ENCODE measurements around the gene GPRC5D.

The GPRC5D gene

DNA sequence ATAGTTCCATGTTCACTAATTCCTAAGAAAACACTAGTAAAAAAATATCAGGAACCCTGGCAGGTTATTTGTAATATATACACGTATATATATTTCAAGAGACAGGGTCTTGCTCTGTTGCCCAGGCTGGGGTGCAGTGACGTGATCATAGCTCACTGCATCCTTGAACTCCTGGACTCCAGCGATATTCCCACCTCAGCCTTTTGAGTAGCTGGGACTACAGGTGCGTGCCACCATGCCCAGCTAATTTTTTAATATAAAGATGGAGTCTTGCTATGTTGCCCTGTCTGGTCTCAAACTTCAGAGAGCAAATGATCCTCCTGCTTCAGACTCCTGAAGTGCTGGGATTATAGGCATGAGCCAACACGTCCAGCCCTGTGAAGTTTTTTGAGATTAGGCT lies 44.4 kb downstream of the GPRC5D start:
- no peak for DNase-seq (ENCODE audit: low spot score)

DNA sequence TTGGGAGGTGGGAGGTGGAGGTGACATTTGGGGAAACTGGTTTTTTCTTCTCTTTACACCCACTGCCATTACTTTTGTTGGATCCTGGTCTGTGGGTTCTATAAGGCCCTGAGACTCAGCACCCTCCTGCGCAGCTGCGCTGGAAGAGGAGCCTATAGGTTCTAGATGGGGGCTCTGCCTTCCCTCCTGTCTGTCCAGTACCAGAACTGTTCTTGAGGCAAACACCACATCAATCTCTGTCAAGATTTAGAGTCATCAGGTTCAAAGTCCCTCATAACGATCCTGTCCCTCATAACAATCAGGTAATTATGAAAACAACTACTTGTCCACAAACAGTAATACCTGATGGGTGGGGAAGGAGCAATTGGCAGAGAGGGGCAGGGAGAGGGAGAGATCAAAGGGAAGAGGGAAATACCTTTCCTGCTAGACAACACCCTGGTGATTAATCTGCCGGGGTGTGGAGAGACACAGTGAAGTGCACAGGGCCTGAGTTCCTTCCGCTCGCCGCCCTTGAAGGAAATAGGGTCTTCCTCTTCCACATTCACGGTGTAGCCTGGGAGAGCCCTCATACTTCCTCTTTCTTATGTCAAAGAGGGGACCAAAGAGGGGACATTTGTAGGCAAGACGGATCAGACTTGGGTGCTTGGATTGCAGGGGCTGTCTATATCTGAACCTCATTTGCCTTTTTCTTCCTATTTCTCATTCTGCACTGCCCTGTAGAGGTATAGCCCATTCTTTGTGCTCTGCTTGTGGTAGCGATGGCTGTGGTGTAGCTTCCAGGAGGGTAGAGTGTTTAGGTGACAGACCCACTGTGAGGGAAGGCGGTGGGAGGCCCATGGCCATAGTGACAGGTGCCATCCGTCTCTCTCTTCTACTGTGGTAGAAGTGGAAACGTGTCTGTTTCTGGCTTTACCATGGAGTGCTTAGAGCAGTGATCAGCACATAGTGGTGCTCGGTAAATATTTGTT lies 48.0 kb downstream of the GPRC5D start:
- DNase-seq (ENCODE audit: low spot score) = no peak

DNA sequence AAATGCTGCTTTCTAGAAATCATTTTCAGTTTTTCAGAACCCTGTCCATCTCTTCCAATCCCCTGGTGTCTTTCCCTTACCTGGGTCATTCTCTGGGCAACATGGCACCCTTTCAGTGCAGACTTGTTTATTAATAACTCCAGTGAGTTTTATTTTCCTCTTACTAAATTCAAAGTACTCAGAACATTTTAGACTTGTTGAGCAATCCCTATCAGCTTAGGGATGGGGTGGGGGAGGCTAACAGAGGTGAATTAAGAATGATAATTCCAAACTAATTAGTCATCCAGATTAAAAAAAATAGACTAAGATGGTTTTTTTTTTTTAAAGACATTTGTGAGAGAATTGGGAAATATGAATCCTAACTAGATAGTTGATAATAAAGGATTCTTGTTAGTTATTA lies 49.9 kb downstream of the GPRC5D start:
- DNase-seq (ENCODE audit: low spot score) = no peak

DNA sequence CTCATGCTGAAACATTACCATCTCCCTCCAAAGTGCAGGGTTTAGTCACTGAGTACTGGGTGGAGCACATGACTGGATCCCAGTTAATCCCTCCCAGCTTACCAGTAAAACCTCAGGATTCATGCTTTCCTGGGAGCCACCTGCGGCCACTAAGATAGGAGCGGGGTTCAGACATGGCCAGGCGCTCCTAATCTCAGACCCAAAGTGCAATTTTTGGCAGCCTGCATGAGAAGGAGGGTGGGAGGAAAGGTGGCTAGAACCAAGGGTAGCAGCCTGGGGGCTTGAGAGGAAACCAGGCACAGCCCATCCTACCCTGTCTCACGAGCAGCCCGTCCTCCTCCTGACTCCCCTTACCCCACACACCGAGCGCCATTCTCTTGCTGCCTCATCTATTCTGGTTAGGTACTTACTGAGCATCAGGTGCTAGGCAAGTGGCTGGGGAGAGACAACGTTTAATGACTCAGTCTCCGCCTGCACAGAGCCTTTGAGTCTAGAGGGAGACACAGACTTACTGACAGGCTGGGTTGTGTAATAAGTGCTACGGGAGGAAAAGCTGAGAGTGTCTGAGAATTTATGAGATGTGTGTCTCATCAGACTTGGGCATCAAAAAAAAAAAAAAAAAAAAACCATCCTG lies 50.7 kb downstream of the GPRC5D start:
- no peak for DNase-seq (ENCODE audit: low spot score)

DNA sequence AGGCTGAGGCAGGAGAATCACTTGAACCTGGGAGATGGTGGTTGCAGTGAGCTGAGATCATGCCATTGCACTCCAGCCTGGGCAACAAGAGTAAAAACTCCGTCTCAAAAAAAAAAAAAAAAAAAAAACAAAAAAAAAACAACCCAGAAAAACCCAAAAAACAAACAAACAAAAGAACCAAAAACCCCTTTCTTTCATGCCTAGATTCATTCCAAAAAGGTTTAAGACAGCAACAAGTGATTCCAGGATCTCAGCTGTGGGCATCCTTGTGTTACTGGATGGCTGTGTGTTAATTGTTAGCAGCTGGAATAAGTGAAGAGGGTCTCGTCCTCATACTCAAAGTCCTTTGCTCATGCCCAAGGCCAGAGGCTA lies 51.2 kb downstream of the GPRC5D start:
- no peak for DNase-seq (ENCODE audit: low spot score)

DNA sequence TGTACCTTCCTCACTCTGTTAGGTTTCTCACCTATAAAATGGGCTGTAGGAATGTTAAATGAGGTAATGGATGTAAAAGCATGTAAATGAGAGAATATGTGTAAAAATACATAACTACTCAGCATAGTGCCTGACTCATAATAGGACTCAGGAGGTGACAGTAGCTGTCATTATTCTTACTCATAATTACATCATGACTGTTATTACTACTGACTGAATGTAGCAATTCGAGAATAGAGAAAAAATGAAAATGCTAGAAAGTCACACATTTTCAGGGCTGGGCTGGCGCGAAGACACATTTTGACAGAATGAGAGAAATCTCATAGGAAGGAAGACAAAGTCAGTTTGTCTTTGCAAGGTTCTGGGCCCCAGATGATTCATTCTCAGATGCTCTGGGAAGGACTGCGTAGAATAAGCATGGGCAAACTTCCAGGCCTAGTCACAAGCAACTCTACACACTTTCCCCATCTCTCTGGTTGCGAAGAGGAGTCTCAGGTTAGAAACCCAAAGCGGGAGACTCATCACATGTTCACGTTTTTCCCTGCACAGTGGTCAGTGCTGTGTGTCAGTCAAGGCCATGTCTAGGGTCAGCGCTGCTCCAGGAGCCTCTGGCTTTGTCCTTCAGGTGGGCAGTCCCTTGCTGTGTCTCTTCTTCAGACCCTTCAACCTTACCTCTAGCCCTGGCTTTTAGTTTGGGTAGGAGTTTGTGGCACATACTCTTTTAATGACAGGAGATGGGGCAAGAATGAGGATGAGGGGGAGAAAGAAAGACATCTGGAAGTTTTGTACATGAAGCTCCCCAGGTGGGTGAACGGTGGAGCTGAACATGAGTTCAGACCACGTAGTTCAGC lies 52.2 kb downstream of the GPRC5D start:
- no peak for DNase-seq (ENCODE audit: low spot score)

DNA sequence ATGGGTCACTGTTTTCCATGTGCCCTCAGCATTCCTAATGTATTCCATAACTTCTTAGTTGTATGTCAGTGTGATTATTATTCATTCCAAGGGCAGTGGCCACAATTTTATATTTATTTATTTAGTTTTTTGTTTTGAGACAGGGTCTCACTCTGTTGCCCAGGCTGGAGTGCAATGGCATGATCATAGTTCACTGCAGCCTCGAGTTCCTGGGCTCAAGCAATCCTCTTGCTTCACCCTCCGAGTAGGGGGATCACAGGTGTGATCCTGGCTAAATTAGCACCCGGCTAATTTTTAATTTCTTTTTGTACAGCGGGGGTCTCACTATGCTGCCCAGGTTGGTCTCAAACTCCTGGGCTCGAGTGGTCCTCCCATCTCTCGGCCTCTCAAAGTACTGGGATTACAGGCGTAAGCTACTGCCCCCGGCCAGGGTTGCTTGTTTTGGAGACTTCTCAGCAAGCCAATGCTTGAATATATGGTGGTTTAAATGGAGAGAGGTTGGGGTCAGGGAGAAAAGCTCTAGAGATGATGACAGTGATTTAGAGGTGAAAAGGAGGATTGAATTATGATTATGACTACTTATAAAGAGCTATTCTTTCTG lies 53.0 kb downstream of the GPRC5D start:
- DNase-seq (ENCODE audit: low spot score) = no peak

DNA sequence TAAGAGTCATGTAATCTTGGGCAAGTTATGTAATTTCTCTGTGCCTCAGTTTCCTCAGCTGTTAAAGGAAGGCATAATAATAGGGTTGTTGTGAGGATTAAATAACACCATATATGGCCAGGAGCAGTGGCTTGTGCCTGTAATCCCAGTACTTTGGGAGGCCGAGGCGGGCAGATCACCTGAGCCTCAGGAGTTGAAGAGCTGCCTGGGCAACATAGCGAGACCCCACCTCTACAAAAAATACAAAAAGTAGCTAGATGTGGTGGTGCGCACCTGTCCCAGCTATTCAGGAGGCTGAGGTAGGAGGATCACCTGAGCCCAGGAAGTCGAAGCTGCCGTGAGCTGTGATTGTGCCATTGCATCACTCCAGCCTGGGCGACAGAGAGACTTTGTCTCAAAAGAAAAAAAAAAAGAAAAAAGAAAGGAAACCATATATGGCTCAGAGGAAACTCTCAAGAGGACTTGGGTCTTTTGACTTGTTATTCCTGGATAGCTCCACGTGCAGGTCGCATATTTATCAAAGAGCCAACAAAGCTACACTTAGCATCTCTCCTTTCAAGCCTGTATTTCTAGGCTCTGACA lies 53.7 kb downstream of the GPRC5D start:
- DNase-seq (ENCODE audit: low spot score) = no peak

DNA sequence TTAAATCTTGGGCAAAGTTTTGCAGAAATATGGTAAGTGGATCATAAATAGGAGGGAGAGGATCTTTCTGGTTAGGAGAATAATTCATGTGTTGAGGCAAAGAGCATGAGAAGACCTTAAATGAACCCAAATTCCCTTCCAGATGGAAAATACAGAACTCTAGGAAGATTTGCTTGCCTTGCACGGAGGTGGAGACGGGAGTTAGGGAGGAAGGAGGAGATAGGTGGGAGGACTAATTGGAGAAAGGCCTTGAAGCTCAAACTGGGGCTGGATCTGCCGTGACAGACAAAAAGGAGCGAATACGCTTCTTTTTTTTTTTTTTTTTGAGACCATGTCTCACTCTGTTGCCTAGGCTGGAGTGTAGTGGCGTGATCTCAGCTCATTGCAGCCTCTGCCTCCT lies 54.7 kb downstream of the GPRC5D start:
- DNase-seq (ENCODE audit: low spot score) = no peak

DNA sequence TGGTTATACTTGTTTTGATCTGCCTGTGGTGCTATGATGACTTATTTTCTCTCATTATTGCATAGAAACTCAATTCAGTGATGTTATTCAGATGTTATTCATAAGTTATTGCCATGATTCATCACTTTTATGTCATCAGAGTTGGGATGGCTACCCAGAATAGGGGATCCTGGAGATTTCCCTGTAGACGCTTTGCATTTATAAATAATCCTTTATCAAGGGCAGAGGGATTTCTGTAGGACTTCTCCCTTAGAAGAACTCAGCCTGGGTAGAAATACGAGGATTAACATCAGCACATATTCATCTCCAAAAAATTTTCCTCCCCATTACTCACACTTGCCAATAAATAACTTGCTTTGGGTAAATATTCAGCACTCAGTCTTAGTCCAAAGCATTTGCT lies 55.7 kb downstream of the GPRC5D start:
- DNase-seq (ENCODE audit: low spot score) = no peak

DNA sequence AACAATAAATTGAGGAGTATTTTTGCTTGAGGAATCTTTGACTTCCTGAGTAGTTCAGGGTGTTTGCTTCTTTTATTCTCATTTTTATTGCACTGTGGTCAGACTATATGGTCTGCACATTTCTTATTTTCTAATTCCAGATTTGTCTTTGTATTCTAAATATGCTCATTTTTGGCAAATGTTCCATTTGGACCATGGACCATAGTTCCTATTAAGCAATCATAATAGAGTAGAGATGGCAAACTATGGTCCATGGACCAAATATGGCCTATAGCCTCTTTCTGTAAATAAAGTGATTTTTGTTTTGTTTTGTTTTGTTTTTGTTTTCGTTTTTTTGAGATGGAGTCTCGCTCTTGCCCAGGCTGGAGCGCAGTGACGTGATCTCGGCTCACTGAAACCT lies 58.5 kb downstream of the GPRC5D start:
- no peak for DNase-seq (ENCODE audit: low spot score)

DNA sequence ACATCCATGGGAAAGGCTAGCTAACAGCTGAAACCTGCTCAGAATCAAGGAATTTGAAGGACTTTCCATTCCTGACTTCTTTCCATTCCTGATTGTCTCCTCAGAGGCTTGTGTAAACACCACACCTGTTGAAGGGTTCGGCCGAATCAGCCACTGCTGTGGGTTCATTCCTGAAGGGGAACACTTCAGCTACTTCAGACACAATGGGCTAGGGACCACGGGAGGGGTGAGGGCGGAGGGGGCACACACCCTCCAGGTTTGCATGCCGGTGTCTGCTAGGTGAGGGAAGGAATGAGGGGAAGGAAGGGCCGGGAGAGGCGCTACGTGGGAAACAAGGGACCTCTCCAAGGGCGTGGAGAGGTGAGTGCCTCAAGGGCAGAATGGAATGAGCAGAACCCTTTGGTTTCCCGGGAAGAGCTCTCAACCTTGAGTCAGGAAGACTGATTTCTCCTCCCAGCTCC lies 59.3 kb downstream of the GPRC5D start:
- no peak for DNase-seq (ENCODE audit: low spot score)

DNA sequence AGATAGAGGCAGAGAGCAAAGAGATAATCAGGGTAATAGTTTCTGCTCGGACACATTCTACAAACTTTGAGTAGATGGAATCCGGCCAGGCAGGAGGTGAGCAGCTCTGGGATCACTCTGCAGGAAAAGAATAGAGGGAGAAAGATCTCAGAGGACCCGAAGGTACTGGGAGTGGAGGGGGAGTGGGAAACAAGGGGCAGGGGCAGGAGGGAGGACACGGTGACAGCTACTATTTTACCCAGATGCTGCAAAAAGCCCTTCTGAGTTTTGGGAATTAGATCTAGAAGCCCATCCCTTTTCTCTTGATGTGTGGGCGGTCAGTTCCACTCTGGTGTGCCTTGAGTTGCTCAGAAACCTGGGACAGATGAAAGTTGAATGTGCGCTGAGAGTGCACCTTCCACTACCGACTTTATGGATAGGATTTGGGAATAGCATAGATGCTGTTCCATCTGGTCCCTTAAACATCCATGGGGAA lies 60.1 kb downstream of the GPRC5D start:
- DNase-seq (ENCODE audit: low spot score) = no peak

DNA sequence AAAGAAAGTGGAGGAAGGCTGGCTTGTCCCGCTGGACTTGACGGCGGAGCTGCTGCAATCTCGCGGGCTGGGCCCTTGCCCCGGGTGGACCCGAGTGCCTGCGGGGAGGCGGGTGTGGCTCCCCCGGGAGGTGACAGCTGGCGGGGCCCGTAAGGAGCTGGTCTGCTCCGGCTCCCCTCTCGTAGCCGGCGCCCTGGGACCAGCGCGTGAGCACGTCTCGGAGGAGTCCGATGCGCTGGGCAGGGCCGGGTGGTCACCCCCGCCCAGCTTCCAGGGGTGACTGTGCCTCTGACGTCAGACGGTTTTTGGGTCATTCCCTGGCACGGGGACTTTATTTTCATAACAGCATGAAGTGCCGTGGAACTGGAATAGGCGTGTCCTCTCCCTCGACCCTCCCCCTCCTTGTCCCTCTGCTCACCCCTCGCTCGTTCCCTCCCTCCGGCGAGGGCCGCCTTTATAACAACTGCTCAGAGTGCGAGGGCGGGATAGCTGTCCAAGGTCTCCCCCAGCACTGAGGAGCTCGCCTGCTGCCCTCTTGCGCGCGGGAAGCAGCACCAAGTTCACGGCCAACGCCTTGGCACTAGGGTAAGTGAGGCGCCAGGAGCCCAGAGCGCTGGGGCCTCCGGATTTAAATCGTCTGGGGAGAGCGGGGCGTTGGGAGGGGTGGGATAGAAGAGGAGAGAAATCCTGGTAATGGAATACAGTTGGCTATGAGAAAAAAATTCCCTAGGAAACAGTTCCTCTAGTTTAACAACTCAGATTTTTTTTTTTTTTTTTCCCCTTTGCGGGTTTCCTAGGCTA lies 60.7 kb downstream of the GPRC5D start, which contains the start of gene GPRC5A:
TSS of gene GPRC5A (plus strand) at position 483 of the 801 bp plus-strand sequence. CDS start 16,688 bp downstream, outside the sequence.
- DNase-seq (ENCODE audit: low spot score) = no peak

All from CD4-positive, alpha-beta T cell treated with Interleukin-15 for 4 hours (primary cell).